Vagina (tissue), 2 donors: ENCODE measurements around the gene CFAP299. TPM values are rescaled to one million over a fixed set of nuclear protein-coding genes. Genes with fewer than 3 reads are reported as not detected.

Experiments
- DNase-seq, 2 donors: peaks; one replicate each; pipeline ENCODE4 v3.0.0-alpha.2; 2017; ENCODE audit errors: extremely low spot score in 2 of 2
- H3K27ac ChIP-seq: fragments of 200-600 bp; sonication (generic); one replicate; pipeline ENCODE4 v1.5.1; 2019
- H3K27me3 ChIP-seq: fragments of 200-600 bp; sonication (generic); one replicate; pipeline ENCODE4 v1.5.1; 2019
- H3K36me3 ChIP-seq, 2 donors: fragments of 200-600 bp; sonication (generic); one replicate each; pipeline ENCODE4 v1.5.1; 2017 to 2019
- H3K4me1 ChIP-seq: fragments of 200-600 bp; sonication (generic); one replicate; pipeline ENCODE4 v1.5.1; 2019
- H3K4me3 ChIP-seq, 2 donors: fragments of 200-600 bp; sonication (generic); 1 replicate in 1 of 2; 2 replicates in 1 of 2; pipeline ENCODE4 v1.5.1; 2016 to 2019
- H3K9me3 ChIP-seq: fragments of 200-600 bp; sonication (generic); one replicate; pipeline ENCODE4 v1.5.1; 2019
- POLR2A ChIP-seq, 2 donors: fragments of 450-650 bp; IDR thresholded peaks; one replicate each; pipeline ENCODE4 v1.6.1; 2017; ENCODE audit warnings: antibody characterized with exemption in 2 of 2, mild to moderate bottlenecking in 2 of 2, moderate library complexity in 2 of 2
- POLR2AphosphoS5 ChIP-seq, 2 donors: sonication (generic); formaldehyde crosslinking; IDR thresholded peaks; one replicate each; pipeline ENCODE4 v1.9.0; 2017; ENCODE audit warnings: antibody characterized with exemption in 2 of 2, mild to moderate bottlenecking in 2 of 2, low read depth in 1 of 2; ENCODE audit not compliant: insufficient read depth in 1 of 2
- intact Hi-C: fragments of 100-400 bp; cut with DNase I; formaldehyde crosslinking; loops from one replicate; pipeline ENCODE4 v1.15.1; 2023
- total RNA-seq: library from RNA; depleted of rRNA; stranded (reverse); fragments of >200 nt; gene quantifications from one replicate; pipeline ENCODE4 v1.2.3, GENCODE V29; 2016
- TF ChIP-seq, protein P1 (sequence below), 3 experiments: fragments of 450-650 bp in 2 of 3; fragments of 200-600 bp in 1 of 3; sonication (generic) in 1 of 3; IDR thresholded peaks; one replicate each; pipeline ENCODE4 v1.5.1; 2017 to 2019; ENCODE audit warnings: antibody characterized with exemption in 3 of 3, mild to moderate bottlenecking in 2 of 3, moderate library complexity in 2 of 3

Gene CFAP299
- total RNA-seq, 1 donor from 2014 or later = not detected

DNA sequence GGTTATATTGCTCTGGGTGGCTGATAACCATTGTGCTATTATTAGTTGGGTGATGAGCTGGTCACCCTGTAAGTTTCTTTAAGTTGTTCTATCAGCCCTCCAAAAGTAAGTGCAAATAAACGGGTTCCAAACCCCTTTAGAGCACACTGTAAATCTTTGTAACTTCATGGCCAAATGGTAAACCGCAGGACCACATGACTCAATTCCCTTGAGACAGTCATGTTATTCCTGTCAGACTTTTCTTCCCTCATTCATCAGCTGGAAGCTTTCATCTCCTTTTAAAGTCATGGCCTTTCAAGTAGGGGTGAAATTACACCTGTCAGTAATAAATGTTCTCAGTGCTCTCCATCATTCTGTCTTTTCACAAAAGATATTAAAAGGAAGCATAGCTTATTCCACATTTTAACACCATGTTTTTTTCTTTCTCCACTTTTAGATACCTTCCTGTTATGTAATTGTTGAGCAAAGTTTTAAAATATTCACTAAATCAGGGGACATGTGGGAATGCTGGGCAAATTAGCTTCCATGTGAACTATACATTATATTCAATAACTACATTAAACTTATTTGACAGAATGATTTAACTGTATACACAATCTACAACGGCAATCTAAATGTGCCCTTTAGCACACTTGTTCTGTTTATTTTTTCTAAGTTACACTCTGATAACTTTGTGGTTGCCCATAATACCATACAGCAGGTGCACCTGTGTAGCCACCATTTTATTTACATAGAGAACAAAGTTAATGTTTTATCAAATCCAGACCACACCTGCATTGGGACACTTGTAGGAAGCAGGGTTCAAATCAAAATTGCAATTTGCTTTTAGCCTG, 275.5 kb downstream of the CFAP299 start:
- no peaks in the 10 kb centered on the region for H3K9me3 ChIP-seq
- DNase-seq = no peak
- H3K4me3 ChIP-seq = no peak overlapping the region
- no peaks in the 10 kb centered on the region for H3K36me3 ChIP-seq
- no peaks in the 10 kb centered on the region for H3K4me1 ChIP-seq
- no peaks in the 10 kb centered on the region for H3K27me3 ChIP-seq
- H3K27ac ChIP-seq = no peak overlapping the region
- intact Hi-C loops = no loop called here
- TF ChIP-seq POLR2AphosphoS5 (IDR thresholded peaks at IDR 0.05; ENCODE audit: insufficient read depth in 1 of 2, low read depth in 1 of 2) (no peak), POLR2A (IDR thresholded peaks at IDR 0.05) (no peak)
- TF ChIP-seq, protein P1, sequence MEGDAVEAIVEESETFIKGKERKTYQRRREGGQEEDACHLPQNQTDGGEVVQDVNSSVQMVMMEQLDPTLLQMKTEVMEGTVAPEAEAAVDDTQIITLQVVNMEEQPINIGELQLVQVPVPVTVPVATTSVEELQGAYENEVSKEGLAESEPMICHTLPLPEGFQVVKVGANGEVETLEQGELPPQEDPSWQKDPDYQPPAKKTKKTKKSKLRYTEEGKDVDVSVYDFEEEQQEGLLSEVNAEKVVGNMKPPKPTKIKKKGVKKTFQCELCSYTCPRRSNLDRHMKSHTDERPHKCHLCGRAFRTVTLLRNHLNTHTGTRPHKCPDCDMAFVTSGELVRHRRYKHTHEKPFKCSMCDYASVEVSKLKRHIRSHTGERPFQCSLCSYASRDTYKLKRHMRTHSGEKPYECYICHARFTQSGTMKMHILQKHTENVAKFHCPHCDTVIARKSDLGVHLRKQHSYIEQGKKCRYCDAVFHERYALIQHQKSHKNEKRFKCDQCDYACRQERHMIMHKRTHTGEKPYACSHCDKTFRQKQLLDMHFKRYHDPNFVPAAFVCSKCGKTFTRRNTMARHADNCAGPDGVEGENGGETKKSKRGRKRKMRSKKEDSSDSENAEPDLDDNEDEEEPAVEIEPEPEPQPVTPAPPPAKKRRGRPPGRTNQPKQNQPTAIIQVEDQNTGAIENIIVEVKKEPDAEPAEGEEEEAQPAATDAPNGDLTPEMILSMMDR (IDR thresholded peaks at IDR 0.05) = no peak

DNA sequence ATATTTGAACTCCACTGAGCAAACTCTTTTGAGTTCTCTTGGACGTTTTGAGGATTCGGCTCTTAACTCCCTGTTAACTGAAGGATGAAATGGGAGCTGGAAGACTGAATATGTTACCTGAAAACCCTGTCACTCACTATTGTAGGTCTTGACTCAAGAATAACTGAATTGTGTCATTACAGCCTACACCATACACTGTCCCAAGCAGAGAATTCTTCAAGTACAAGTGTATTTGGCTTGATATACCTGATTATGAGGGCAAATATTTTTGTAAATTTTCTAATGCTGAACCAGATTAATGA, 276.1 kb downstream of the CFAP299 start:
- no peak overlapping the region for H3K4me3 ChIP-seq
- H3K36me3 ChIP-seq = no peaks in the 10 kb centered on the region
- H3K27ac ChIP-seq = no peak overlapping the region
- no peak for DNase-seq
- TF ChIP-seq POLR2A (IDR thresholded peaks at IDR 0.05) = no peak
- TF ChIP-seq, protein P1 (IDR thresholded peaks at IDR 0.05) = no peak
- no peak for TF ChIP-seq POLR2AphosphoS5 (IDR thresholded peaks at IDR 0.05; ENCODE audit: insufficient read depth in 1 of 2, low read depth in 1 of 2)
- H3K4me1 ChIP-seq = no peaks in the 10 kb centered on the region
- H3K9me3 ChIP-seq = no peaks in the 10 kb centered on the region
- intact Hi-C loops = no loop called here
- H3K27me3 ChIP-seq = no peaks in the 10 kb centered on the region

DNA sequence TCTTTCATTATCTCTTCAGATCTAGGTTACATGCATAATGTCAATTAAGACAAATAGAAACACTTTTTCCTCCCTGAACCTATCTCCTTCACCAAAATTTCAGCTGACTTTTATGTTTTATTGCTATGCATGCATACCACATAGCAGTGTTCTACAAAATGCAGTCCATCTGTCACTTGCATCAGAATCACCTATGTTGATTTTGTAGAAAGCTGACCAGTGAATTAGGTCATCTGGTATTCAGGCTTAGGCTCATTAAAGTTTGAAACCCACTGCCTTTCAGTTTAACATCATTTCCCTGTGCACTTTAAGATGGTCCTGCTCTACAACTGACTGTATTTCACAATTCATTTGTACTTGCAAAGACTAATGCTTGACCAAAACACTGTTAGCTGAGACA, 277.9 kb downstream of the CFAP299 start:
- intact Hi-C loops = no loop called here
- H3K4me1 ChIP-seq = no peaks in the 10 kb centered on the region
- H3K27me3 ChIP-seq = no peaks in the 10 kb centered on the region
- H3K9me3 ChIP-seq = no peaks in the 10 kb centered on the region
- DNase-seq = no peak
- H3K4me3 ChIP-seq = no peak overlapping the region
- no peaks in the 10 kb centered on the region for H3K36me3 ChIP-seq
- H3K27ac ChIP-seq = no peak overlapping the region
- TF ChIP-seq POLR2A (IDR thresholded peaks at IDR 0.05) (no peak), POLR2AphosphoS5 (IDR thresholded peaks at IDR 0.05; ENCODE audit: insufficient read depth in 1 of 2, low read depth in 1 of 2) (no peak)
- TF ChIP-seq, protein P1 (IDR thresholded peaks at IDR 0.05) = no peak

DNA sequence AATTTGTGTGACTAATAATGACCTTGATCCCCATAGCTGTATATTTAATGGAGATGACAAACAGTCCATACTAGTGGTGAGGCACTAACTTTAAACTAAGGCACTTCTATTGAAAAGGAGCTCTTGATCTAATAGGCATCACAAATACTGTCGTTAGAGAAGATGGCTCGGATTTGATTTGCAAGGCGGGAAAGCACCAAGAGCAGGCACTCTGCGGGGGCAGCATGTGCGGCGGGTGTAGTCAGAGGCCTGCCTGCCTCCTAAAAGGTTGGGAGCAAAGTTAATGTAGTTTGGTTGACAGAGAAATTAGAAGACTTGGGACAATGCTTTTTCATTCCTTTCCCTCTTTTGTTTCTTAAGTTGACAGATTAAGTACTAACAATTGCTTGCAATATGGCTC, 278.8 kb downstream of the CFAP299 start:
- Histone ChIP-seq H3K4me1 (no peaks in the 10 kb centered on the region), H3K27ac (no peak overlapping the region), H3K27me3 (no peaks in the 10 kb centered on the region), H3K36me3 (no peaks in the 10 kb centered on the region), H3K9me3 (no peaks in the 10 kb centered on the region), H3K4me3 (no peak overlapping the region)
- DNase-seq = no peak
- intact Hi-C loops = no loop called here
- TF ChIP-seq POLR2AphosphoS5 (IDR thresholded peaks at IDR 0.05; ENCODE audit: insufficient read depth in 1 of 2, low read depth in 1 of 2) (no peak), POLR2A (IDR thresholded peaks at IDR 0.05) (no peak)
- TF ChIP-seq, protein P1 (IDR thresholded peaks at IDR 0.05) = no peak

DNA sequence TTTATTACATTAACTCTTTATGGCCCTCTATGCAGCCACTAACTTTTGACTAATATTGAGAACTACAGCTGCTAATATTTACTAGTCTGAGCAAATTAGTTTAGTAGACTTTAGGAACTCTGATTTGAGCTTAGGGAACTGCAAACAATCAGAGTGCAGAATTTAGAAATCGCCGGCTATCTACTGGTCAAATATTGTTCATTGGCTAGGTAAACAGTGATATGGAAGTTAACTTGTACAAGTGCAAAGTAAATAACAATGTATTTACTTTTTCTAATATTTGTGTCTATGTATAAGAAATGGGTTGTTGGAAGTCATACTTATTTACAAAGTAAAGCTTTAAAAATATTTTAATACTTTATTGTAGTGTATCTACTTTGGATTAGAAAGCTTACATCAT, 279.6 kb downstream of the CFAP299 start:
- Histone ChIP-seq H3K27me3 (no peaks in the 10 kb centered on the region), H3K9me3 (no peaks in the 10 kb centered on the region), H3K27ac (no peak overlapping the region), H3K4me3 (no peak overlapping the region), H3K36me3 (no peaks in the 10 kb centered on the region), H3K4me1 (no peaks in the 10 kb centered on the region)
- TF ChIP-seq POLR2A (IDR thresholded peaks at IDR 0.05) (no peak), POLR2AphosphoS5 (IDR thresholded peaks at IDR 0.05; ENCODE audit: insufficient read depth in 1 of 2, low read depth in 1 of 2) (no peak)
- TF ChIP-seq, protein P1 (IDR thresholded peaks at IDR 0.05) = no peak
- DNase-seq = no peak
- intact Hi-C loops = no loop called here
